Measurements from ENCODE around the gene PSG2.
A peak's percentile ranks its signal among the peaks of the same experiment; 100 is the strongest.
"Not testable (repeated sequence)": the region's sequence is repeated elsewhere in the genome, so short reads cannot be mapped to it uniquely, and the experiment has no call there.

Gene PSG2

DNA sequence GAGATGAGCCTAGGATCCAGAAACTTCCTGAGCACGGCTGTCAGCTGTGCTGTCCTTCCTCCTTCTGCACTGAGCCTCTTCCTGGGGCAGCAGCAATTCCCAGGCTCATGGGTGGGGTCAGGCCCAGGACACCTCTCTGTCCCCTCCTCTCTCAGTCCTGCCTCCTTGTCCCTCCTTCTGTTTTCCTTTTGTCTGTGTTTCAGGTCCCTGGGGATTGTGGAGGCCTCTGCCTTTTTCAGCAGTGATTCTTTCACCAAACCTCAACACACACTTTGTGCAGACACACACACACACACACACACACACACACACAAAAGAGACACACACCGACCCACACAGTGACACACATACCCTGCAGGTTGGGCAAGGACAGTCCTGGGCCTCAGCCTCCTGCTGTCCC, at the start of gene PSG2:
Gene PSG2, minus strand, starts transcription at position 101 of the 400 bp plus-strand sequence. CDS start 132 bp downstream, outside the sequence.
- DNase-seq: not testable (repeated sequence)

DNA sequence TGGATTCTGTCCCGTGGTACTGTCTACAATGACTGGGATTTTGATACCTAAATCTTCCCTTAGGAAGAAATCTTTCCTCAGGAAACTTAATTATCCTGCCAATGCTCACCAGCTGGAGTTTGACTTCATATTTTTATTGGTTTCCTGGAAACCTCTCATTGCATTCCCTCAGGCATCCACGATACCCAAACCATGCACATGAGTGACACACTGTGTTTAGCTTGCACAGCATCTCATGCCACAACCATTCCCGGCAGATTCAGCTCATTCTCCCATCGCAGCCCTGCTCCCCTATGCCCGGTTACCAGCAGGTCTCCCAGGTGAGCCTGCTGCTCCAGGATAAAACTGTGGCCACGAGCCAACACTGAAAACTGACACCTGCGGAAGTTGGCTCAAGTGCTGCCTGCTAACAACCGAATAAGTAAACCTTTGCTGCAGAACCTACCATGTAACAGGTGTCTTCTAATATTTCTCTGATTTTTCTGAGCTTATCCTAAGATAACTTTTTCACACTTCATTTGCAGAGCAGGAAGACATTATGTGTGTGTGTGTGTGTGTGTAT, 48.9 kb upstream of the PSG2 start:
- not testable (repeated sequence) for DNase-seq

DNA sequence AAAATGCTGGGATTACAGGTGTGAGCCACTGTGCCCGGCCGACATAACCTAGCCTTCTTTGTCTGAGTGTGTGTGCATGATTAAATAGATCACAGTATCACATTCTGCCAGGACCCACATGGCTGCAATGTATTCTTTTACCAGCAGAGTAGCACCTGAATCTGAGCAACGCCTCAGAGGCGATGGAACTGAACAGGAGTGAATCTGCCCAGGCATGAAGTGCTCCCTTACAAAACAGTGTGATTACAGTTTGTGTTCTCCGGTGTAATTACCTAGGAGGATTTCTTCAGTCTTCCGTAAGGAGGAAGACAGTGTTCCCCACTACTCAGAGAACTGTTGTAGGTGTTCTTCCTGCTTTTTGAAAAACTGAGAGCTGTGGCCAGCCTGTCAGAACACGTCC, 46.7 kb upstream of the PSG2 start:
- not testable (repeated sequence) for DNase-seq

DNA sequence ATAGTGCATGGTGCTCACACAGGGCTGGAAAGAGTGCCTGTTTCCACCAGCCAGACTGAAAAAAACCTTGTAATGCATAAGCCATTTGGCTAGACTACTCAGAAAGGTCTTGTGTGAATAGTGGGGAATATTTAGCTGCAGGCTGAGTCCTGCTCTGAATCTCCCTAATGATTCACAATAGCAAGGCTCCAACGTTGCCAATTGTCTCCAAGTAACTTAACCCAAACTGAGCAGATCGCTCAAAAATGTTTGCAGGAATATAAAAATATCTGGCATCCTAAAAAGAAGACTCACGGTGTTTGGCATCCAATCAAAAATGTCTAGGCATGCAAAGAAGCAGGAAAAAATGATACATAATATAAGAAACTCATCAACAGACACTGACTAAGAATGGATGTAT, 44.8 kb upstream of the PSG2 start:
- DNase-seq: not testable (repeated sequence)

GRCh38 chr19:43126720-43127119, 44.2 kb upstream of the PSG2 start:
- no peak for DNase-seq

- DNase-seq: no peak
These were observed 41.9 kb upstream of the PSG2 start for GRCh38 chr19:43124360-43124759.

- not testable (repeated sequence) for DNase-seq
These were observed 38.0 kb upstream of the PSG2 start for GRCh38 chr19:43120433-43121026.

DNA sequence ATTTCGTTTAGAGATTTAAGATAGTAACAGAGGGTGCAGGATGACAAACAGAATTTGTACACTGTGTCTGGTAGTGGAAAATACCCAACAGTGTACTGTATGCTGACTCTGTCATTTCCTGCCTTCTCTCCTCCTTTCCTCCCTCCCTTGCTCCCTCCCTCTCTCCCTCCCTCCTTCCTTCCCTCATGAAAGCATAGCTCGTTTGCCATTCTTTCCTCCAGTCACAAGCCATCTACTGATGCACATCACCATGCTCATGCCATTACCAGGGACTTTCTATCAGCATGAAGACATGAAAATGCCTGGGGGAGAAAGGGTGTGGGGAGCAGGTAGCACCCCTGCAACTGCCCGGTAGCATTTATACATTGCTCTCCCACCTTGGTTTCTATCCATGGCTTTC, 37.0 kb upstream of the PSG2 start:
- DNase-seq: not testable (repeated sequence)

DNA sequence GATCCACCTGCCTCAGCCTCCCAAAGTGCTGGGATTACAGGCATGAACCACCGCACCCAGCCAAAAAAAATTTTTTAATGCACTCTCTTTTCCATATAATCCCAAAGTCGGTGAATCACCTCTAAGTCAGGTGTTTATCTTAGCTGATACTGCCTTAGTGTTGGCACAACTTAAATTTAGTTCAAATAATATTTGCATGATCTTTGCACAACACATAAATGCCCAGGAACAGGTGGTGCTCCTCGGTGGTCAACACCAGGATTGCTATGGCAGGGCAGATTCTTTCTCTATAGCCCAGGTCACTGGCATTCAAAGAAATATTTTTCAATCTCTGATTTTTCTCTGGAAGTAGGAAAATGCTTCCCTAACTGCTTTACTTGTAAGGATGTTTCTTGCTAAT, 33.9 kb upstream of the PSG2 start:
- DNase-seq: not testable (repeated sequence)

DNA sequence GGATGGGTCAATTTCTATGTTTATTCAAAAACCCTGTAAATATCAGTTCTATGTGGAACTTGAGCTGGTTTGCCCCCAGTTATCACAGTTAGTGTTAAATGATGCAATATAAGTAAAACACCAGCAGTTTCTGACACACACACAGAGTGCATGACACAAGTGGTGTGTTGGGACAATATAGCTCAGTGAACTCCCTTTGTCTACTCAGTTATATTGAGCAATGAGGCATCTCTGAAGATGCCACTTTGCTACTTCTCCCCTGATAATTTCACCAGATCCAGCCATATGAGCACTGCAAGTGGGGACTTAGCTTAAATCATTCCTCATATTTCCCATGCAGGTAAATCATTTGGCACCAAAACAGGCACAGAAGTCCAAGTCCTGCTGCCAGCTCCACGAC, 33.0 kb upstream of the PSG2 start:
- not testable (repeated sequence) for DNase-seq

GRCh38 chr19:43115064-43115463, 32.6 kb upstream of the PSG2 start:
- not testable (repeated sequence) for DNase-seq

- DNase-seq: not testable (repeated sequence)
These were observed 32.1 kb upstream of the PSG2 start for GRCh38 chr19:43114626-43115025.

DNA sequence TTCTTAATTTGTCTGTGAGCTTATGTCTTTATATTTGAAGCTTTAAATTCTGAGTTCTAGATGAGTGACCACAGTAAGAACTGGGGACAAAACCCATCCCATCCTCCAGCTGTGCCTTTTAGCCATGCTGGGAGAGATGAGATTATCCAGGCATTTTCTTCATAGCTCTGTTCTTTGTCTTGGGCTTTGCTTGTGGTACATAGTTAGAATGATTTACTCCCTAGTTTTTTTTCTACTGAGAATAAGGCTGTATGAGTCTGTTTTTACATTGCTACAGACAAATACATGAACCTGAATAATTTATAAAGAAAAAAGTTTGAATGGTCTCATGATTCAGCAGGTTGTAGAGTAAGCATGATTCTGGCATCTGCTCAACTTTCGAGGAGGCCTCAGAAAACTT, 24.9 kb upstream of the PSG2 start:
- not testable (repeated sequence) for DNase-seq

DNA sequence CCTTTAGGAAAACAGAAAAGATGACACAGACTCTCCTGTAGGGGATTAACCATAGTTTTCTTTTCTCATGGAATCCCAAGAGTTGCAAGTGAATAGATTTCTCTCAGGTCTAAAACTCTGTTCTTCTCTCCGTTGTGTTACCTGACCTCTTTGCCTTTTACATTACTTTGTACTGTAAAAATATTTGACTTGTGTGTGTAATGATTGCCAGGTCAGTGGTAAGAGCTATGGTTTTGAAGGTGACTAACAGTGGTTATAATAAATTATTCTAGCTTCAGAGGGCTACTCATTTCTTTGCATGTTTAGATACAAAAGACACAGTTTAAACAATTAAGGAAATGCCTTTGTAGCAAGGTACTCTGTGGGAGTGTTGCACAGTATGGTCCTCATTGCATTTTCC, 23.0 kb upstream of the PSG2 start:
- DNase-seq: no peak

- DNase-seq: not testable (repeated sequence)
These were observed 21.8 kb upstream of the PSG2 start for GRCh38 chr19:43104215-43104850.

DNA sequence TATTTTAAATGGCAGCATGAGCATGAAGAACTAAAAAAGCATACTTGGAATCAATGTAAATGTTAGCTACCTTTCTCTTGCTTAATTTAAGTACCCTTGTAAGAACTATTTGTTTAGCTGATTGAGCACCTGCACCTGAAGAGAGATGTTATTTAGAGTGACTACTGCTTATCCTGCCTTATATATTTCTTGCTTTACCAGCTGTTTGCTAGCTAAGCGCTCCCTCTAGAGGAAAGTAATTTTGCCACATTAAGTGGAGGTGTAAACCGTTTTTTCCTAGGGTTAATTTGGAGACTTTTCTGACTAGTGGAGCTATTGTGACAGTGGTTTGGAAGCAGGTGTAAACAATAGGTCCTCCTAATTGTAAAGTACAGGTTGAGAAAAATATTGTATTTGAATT, 19.4 kb upstream of the PSG2 start:
- DNase-seq: no peak

GRCh38 chr19:43098416-43098815, 15.9 kb upstream of the PSG2 start:
- not testable (repeated sequence) for DNase-seq

DNA sequence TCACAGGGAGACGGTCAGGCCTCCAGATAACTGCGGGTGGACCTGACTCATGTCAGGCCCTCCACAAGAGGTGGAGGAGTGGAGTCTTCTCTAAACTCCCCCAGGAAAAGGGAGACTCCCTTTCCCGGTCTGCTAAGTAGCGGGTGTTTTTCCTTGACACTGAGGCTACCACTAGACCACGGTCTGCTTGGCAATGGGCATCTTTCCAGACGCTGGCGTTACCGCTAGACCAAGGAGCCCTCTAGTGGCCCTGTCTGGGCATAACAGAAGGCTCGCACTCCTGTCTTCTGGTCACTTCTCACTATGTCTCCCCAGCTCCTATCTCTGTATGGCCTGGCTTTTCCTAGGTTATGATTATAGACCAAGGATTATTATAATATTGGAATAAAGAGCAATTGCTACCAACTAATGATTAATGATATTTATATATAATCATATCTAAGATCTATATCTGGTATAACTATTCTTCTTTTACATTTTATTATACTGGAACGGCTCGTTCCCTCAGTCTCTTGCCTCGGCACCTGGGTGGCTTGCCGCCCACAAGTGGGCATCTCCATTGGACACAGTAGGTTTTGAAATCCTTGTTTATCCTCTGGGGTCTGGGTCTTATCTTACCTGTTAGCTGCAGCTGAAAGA, 5.3 kb upstream of the PSG2 start:
- peak; percentile 15 for DNase-seq

- DNase-seq: not testable (repeated sequence)
These were observed 3.5 kb upstream of the PSG2 start for GRCh38 chr19:43085796-43086530.

- peak; percentile 1 for DNase-seq
These were observed 1.8 kb upstream of the PSG2 start for GRCh38 chr19:43084196-43084832.

DNA sequence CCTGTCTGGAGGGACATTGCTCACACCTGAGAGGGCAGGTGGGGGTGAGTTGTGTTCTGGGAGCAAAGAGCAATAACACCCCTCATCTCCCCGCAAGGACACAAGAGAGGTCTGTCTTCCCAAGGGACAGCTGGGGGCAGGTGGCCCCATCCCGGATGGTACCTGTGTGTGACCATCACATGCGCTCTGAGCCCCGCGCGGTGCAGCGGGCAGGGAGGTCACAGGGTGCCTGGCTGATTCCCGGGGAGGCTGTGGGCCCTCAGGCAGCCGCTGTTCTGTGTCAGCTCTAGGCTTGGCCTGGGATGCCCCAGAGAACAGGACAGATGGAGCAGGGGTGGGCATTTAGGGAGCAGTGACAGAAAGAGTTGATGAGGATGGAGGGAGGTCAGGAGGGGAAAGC, 1.2 kb upstream of the PSG2 start:
- DNase-seq: not testable (repeated sequence)

- DNase-seq: no peak
These were observed 4.2 kb downstream of the PSG2 start for GRCh38 chr19:43078311-43078710.

- not testable (repeated sequence) for DNase-seq
These were observed 4.6 kb downstream of the PSG2 start for GRCh38 chr19:43077881-43078280.
